Small intestine (tissue), 16 donors: ENCODE measurements around the gene PACS1. TPM values are rescaled to one million over a fixed set of nuclear protein-coding genes. Genes with fewer than 3 reads are reported as not detected.
"Not testable (repeated sequence)": the region's sequence is repeated elsewhere in the genome, so short reads cannot be mapped to it uniquely, and the experiment has no call there.

ENCODE experiments used
- DNase-seq, 2 donors: peaks; one replicate each; pipeline versions ENCODE4 v3.0.0 to v3.0.0-alpha.2; 2013
- FAIRE-seq: peaks from 2 replicates; lab custom pipeline; 2012; peaks lifted over from hg19 to GRCh38; lab: Jason Lieb, UNC
- H3K27ac ChIP-seq, 3 donors: one replicate each; pipeline ENCODE4 v1.5.1; 2013; ENCODE audit warnings: low read length in 2 of 3, mild to moderate bottlenecking in 2 of 3, control low read depth in 1 of 3, inconsistent platforms in 1 of 3, low read depth in 1 of 3, moderate library complexity in 1 of 3
- H3K27me3 ChIP-seq, 3 donors: one replicate each; pipeline ENCODE4 v1.6.1; 2013; ENCODE audit warnings: low read length in 3 of 3, inconsistent platforms in 1 of 3; ENCODE audit not compliant: control insufficient read depth in 3 of 3, insufficient read depth in 3 of 3
- H3K36me3 ChIP-seq, 3 donors: one replicate each; pipeline ENCODE4 v1.6.1; 2013; ENCODE audit warnings: low read length in 3 of 3, inconsistent platforms in 1 of 3, low read depth in 1 of 3, mild to moderate bottlenecking in 1 of 3, moderate library complexity in 1 of 3; ENCODE audit not compliant: control insufficient read depth in 3 of 3, insufficient read depth in 2 of 3
- H3K4me1 ChIP-seq, 3 donors: one replicate each; pipeline ENCODE4 v1.6.1; 2013; ENCODE audit warnings: low read length in 2 of 3, inconsistent platforms in 1 of 3, low read depth in 1 of 3, mild to moderate bottlenecking in 1 of 3, moderate library complexity in 1 of 3; ENCODE audit not compliant: control insufficient read depth in 3 of 3, insufficient read depth in 2 of 3
- H3K4me3 ChIP-seq, 3 donors: one replicate each; pipeline ENCODE4 v1.5.1; 2013; ENCODE audit warnings: low read length in 3 of 3, control low read depth in 1 of 3, inconsistent platforms in 1 of 3, low read depth in 1 of 3, mild to moderate bottlenecking in 1 of 3, moderate library complexity in 1 of 3
- H3K9me3 ChIP-seq, 2 donors: one replicate each; pipeline ENCODE4 v1.6.1; 2013; ENCODE audit warnings: low read depth in 1 of 2, low read length in 1 of 2; ENCODE audit not compliant: control insufficient read depth in 2 of 2, insufficient read depth in 1 of 2
- WGBS, 3 donors: extraction: QIAGEN DNeasy Blood & Tissue Kit; methylation state at CpG; one replicate each; pipeline ENCODE4 v1.1.7; 2013; 5-methylcytosine and 5-hydroxymethylcytosine counted together
- long read RNA-seq, 10 donors: transcript quantifications; one replicate each; lab custom pipeline, GENCODE V29; 2026
- polyA plus RNA-seq, 4 donors: library from polyadenylated mRNA; stranded (reverse) in 3 of 4; unstranded in 1 of 4; fragments of 200-250 nt in 3 of 4; fragments of 120-200 nt in 1 of 4; gene quantifications; one replicate each; pipeline versions ENCODE4 v1.2.1 to v1.2.3, GENCODE V29; 2013
- donor health status: healthy with polysubstance abuse.
- donor health status: control.
- donor health status: control.
- donor health status: Bipolar disorder and iron deficiency.
- donor health status: healthy.

The PACS1 gene
- polyA plus RNA-seq, result 10 to 100 TPM in 2 of 4 donors, 1 to 10 TPM in 2; 4.0 to 22.9 (median 10.0) TPM
- long read RNA-seq, donor 1, partial matches to known transcripts, result 0 of 1 reads
- long read RNA-seq, donor 1, other reads (novel, unspliced or antisense), result 0 of 1 reads
- long read RNA-seq, donor 2, full-length matches to known transcripts, result 2 of 2 reads
- long read RNA-seq, donor 2, partial matches to known transcripts, result 0 of 2 reads
- long read RNA-seq, donor 2, other reads (novel, unspliced or antisense), result 0 of 2 reads
- long read RNA-seq, donor 3, partial matches to known transcripts, result 0 of 1 reads
- long read RNA-seq, donor 3, other reads (novel, unspliced or antisense), result 0 of 1 reads
- long read RNA-seq, donor 4, result 0 reads
- long read RNA-seq, donor 5, result 0 reads
- long read RNA-seq, donor 6, full-length matches to known transcripts, result 3 of 13 reads
- long read RNA-seq, donor 6, partial matches to known transcripts, result 10 of 13 reads
- long read RNA-seq, donor 6, other reads (novel, unspliced or antisense), result 0 of 13 reads
- long read RNA-seq, donor 7, result 0 reads
- long read RNA-seq, donor 8, full-length matches to known transcripts, result 3 of 3 reads
- long read RNA-seq, donor 8, partial matches to known transcripts, result 0 of 3 reads
- long read RNA-seq, donor 8, other reads (novel, unspliced or antisense), result 0 of 3 reads
- long read RNA-seq, donor 9, partial matches to known transcripts, result 0 of 1 reads
- long read RNA-seq, donor 9, other reads (novel, unspliced or antisense), result 0 of 1 reads
- long read RNA-seq, donor 10, full-length matches to known transcripts, result 8 of 8 reads
- long read RNA-seq, donor 10, partial matches to known transcripts, result 0 of 8 reads
- long read RNA-seq, donor 10, other reads (novel, unspliced or antisense), result 0 of 8 reads

DNA sequence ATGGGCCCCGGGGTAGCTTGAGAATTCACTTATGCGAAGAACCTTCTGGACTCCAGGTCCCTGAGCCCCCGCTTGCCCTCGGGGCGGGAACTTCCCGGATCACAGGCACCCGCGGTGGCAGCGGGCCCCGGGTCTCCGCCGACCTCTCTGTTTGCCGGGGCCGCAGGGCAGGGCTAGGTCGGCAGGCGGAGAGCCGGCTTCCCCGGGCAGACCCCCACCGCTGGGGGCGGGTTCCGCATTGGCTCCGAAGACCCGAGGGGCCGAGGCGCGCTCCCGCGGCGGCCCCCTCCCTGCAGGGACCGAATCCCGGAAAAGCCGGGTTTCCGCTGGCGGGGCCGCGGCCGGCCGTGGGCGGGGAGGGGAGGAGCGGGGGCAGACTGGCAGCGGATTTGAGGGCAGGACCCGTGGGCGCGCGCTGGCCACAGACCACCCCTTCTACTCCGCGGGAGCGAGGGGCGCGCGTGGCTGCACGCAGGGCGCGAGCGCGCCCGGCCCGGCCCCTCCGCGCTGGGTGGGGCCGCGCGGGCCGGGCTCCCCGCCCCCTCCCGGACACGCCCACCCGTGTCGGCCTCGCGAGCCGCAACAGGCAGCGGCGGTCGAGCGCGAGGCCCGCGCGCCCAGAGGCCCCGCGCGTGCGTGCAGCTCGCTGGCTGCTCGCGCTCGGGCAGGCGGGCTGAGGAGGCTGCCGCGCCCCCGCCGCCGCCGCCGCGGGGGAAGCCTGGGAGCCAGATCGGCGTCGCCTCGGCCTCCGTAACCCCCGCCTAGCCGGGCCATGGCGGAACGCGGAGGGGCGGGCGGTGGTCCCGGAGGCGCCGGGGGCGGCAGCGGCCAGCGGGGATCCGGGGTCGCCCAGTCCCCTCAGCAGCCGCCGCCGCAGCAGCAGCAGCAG, at the start of gene PACS1:
Gene PACS1 (plus strand): TSS at position 558 of the 889 bp plus-strand sequence. CDS start 215 bp downstream, at position 773.
- no peaks in the 10 kb centered on the region for H3K27me3 ChIP-seq
- peak within 1 kb of the TSS; percentile 64 to 68 (median 66) for H3K4me3 ChIP-seq
- H3K27ac ChIP-seq, result peak within 1 kb of the TSS; percentile 36 to 90 (median 72)
- H3K36me3 ChIP-seq, result peaks cover 2 to 43% (median 4%) of the 10 kb centered on the region in 3 donors
- peaks cover 0 to 11% (median 4%) of the 10 kb centered on the region in 3 donors for H3K4me1 ChIP-seq
- peak; percentile 54 to 77 for DNase-seq
- peaks cover 0 to 2% of the 10 kb centered on the region in 2 donors for H3K9me3 ChIP-seq
- WGBS, 3 donors, result 0 to 1% (median 1%) methylated on average over 56 to 120 of the region's 120 CpGs
- FAIRE-seq, result no peak

DNA sequence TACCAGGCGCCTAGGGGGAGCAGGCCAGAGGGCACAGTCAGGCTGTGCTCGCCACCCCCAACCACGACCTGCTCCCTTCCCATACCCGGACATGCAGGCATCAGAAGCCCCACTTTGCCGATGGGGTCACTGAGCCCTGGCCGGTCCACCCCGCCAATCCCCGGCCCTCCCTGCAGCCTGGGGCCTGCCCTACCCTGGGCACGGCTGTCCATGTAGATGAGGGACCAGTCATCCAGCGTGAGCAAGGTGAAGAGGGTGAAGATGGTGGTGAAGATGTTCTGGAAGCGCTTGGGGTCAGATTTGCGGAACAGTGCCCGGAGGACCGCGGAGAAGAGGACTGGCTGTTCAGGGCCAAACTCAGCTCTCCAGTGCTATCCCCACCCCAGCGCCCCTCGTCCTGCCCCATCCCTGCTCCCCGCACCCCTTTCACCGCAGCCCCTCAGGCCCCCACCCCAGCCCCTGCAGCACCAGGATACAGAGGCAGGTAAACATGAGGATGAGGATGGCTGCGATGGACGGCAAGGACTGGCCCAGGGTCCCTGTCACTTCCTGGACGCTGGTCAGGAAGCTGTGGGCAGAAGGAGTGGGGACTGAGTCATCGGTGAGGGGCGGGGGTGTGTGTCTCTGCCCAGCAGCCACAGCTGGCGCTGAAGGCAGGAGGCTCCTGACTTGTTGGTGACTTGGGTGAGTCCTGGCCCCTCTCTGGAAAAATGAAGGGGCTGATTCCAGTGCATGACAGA, 49.3 kb upstream of the PACS1 start:
- FAIRE-seq (no peak), DNase-seq (no peak)
- Histone ChIP-seq H3K27ac (no peak overlapping the region), H3K4me1 (no peaks in the 10 kb centered on the region), H3K9me3 (no peaks in the 10 kb centered on the region), H3K27me3 (peaks cover 0 to 15% (median 0%) of the 10 kb centered on the region in 3 donors), H3K4me3 (no peak overlapping the region), H3K36me3 (no peaks in the 10 kb centered on the region)
- 78 to 82% (median 80%) methylated on average over 21 to 25 of the region's 25 CpGs for WGBS, 3 donors

DNA sequence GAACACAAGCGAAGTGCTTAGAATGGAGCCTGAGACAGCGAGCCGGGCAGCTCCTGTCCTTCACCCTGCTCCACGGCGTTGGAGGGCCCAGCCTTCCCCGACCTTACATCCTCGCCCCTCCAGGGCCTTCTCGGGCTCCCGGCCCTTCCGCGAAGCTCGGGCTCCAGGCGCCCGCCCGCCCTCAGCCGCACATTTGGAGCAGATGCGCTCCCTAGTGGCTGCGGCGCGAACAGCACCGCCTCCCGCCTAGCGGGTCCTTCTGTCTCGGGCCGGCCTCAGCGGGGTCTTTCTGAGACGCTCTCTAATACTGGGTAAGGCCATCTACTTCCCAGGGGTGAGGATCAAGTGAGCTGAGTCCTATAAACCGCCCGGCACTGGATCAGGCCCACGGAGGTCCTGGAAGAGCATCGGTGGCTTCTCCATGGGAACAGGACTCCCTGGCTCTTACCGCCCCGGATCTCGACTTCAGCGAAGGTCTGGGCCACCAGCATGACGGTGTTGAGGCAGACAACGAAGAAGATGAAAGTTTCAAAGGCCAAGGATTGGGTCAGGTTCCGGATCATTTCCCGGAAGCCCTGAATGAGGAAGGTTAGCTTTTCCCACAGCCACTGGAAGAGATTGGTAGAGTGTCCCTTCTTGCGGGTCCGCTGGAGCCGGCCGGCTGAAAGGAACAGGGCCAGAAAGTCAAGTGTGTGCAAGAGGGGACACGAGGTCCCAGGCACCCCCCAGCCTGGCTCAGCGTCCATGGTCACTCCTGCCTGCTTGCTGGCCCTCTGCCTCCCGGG, 47.5 kb upstream of the PACS1 start:
- DNase-seq, result peak; percentile 47 to 78
- WGBS, 3 donors, result 15 to 20% (median 19%) methylated on average over 46 of the region's 46 CpGs
- no peaks in the 10 kb centered on the region for H3K4me1 ChIP-seq
- peaks cover 0 to 15% (median 0%) of the 10 kb centered on the region in 3 donors for H3K27me3 ChIP-seq
- no peak overlapping the region for H3K4me3 ChIP-seq
- no peak overlapping the region for H3K27ac ChIP-seq
- no peaks in the 10 kb centered on the region for H3K36me3 ChIP-seq
- no peaks in the 10 kb centered on the region for H3K9me3 ChIP-seq
- FAIRE-seq, result no peak

DNA sequence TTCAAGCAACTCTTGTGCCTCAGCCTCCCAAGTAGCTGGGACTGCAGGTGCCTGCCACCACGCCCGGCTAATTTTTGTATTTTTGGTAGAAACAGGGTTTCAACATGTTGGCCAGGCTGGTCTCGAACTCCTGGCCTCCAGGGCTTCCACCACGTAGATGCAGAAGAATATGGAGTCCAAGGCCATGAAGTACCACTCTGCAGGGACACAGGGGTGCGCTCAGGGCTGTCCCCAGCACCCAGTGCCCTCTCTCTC, 47.0 kb upstream of the PACS1 start:
- WGBS, 3 donors, result 48 to 84% (median 57%) methylated on average over 4 to 5 of the region's 5 CpGs
- H3K4me3 ChIP-seq, H3K9me3 ChIP-seq, H3K36me3 ChIP-seq, DNase-seq, FAIRE-seq, H3K4me1 ChIP-seq, H3K27ac ChIP-seq: not testable (repeated sequence)
- peaks cover 0 to 15% (median 0%) of the 10 kb centered on the region in 3 donors for H3K27me3 ChIP-seq

DNA sequence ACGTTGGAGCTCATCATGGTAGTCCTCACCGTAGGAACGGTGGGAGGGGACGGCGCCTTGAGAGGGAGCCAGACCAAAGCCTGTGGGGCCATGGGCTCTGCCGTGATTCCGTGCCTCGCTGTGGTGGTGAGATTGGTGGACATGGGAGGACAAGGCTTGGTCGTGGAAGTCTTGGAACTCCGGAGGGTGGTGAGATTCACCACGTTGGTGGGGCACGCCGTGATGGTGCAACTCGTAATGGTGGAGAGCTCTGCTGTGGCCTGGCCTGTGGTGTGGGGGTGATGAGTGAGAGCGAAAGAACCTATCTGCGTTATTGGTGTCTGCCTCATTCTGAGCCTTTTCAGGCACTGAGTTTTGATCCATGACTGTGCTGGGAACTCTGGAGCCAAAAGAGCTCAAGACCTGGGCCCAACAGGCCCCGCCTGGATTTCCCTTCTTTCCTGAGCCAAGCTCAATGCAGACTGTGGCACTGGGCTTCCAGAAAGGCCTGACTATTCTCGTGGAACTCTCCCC, 44.0 kb upstream of the PACS1 start, which contains the start of gene CATSPER1:
Gene CATSPER1 (minus strand): TSS at position 463 of the 513 bp plus-strand sequence. CDS start 100 bp downstream, at position 363.
- Histone ChIP-seq H3K27ac (no peak within 1 kb of the TSS), H3K27me3 (peaks cover 0 to 15% (median 0%) of the 10 kb centered on the region in 3 donors), H3K9me3 (no peaks in the 10 kb centered on the region), H3K4me1 (no peaks in the 10 kb centered on the region), H3K36me3 (no peaks in the 10 kb centered on the region), H3K4me3 (no peak within 1 kb of the TSS)
- WGBS, 3 donors, result 85 to 89% (median 87%) methylated on average over 18 of the region's 18 CpGs
- FAIRE-seq (no peak), DNase-seq (no peak)

DNA sequence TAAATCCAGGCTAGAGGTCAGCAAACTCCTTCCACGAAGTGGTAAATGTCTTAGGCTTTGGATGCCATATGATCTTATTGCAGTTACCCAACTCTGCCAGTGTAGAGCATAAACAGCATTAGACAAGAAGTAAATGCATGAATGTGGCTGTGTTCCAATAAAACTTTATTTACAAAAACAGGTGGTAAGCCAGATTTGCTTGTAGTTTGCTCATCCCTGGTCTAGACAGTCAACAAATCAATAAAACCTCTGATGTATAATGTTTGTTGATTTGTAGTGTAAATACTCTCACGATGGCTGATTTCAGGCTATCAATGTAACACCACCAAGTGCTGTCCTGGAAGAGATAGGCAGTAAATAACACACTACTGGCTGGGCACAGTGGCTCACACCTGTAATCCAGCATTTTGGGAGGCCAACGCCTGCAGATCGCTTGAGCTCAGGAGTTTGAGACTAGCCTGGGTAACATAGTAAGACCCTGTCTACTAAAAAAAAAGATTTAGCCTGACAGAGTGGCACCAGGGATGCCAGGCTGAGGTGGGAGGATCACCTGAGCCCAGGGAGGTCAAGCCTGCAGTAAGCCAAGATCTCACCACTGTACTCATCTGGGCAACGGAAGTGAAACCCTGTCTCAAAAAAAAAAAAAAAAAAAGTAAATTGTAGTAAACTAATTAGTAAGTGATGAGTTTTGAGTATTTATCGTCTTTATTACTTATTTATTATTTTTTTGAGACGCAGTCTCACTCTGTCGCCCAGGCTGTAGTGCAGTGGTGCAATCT, 36.9 kb upstream of the PACS1 start:
- H3K36me3 ChIP-seq, result no peaks in the 10 kb centered on the region
- peaks cover 0 to 11% of the 10 kb centered on the region in 2 donors for H3K9me3 ChIP-seq
- H3K27me3 ChIP-seq, result no peaks in the 10 kb centered on the region
- no peak overlapping the region for H3K27ac ChIP-seq
- no peak for DNase-seq
- FAIRE-seq, result no peak
- 76 to 82% (median 79%) methylated on average over 8 of the region's 8 CpGs for WGBS, 3 donors
- H3K4me3 ChIP-seq, result no peak overlapping the region
- no peaks in the 10 kb centered on the region for H3K4me1 ChIP-seq
